ENCODE measurements around the gene AP5S1.

Gene AP5S1

GRCh38 chr20:3812975-3813847, 7.1 kb upstream of the AP5S1 start:
- H3K9ac ChIP-seq (ENCODE audit: low read depth, low read length) = no peak overlapping the region

GRCh38 chr20:3813848-3814581, 6.3 kb upstream of the AP5S1 start:
- H3K9me3 ChIP-seq (ENCODE audit: control insufficient read depth, insufficient read depth, low read length) = no peaks in the 10 kb centered on the region
- no peaks in the 10 kb centered on the region for H3K36me3 ChIP-seq (ENCODE audit: insufficient read depth, low read length)
- no peak overlapping the region for H3K9ac ChIP-seq (ENCODE audit: low read depth, low read length)
- peaks cover 15% of the 10 kb centered on the region for H3K4me1 ChIP-seq (ENCODE audit: insufficient read depth, low read length)

More at GRCh38 chr20:3812975-3813847, 7.1 kb upstream of the AP5S1 start:
- no peaks in the 10 kb centered on the region for H3K9me3 ChIP-seq (ENCODE audit: control insufficient read depth, insufficient read depth, low read length)
- peaks cover 18% of the 10 kb centered on the region for H3K4me1 ChIP-seq (ENCODE audit: insufficient read depth, low read length)
- no peaks in the 10 kb centered on the region for H3K36me3 ChIP-seq (ENCODE audit: insufficient read depth, low read length)

- H3K36me3 ChIP-seq (ENCODE audit: insufficient read depth, low read length) = no peaks in the 10 kb centered on the region
- no peaks in the 10 kb centered on the region for H3K9me3 ChIP-seq (ENCODE audit: control insufficient read depth, insufficient read depth, low read length)
- H3K4me1 ChIP-seq (ENCODE audit: insufficient read depth, low read length) = peaks cover 20% of the 10 kb centered on the region
- H3K9ac ChIP-seq (ENCODE audit: low read depth, low read length) = no peak overlapping the region
Measured at GRCh38 chr20:3814928-3815495, 5.3 kb upstream of the AP5S1 start.

- Histone ChIP-seq H3K9me3 (ENCODE audit: control insufficient read depth, insufficient read depth, low read length) (no peaks in the 10 kb centered on the region), H3K9ac (ENCODE audit: low read depth, low read length) (no peak overlapping the region), H3K4me1 (ENCODE audit: insufficient read depth, low read length) (peaks cover 20% of the 10 kb centered on the region)
Measured at GRCh38 chr20:3815703-3816315, 4.5 kb upstream of the AP5S1 start.

GRCh38 chr20:3818155-3819151, 1.9 kb upstream of the AP5S1 start:
- Histone ChIP-seq H3K4me1 (ENCODE audit: insufficient read depth, low read length) (peaks cover 14% of the 10 kb centered on the region), H3K9me3 (ENCODE audit: control insufficient read depth, insufficient read depth, low read length) (no peaks in the 10 kb centered on the region), H3K9ac (ENCODE audit: low read depth, low read length) (no peak overlapping the region), H3K36me3 (ENCODE audit: insufficient read depth, low read length) (no peaks in the 10 kb centered on the region)

More at GRCh38 chr20:3815703-3816315, 4.5 kb upstream of the AP5S1 start:
- no peaks in the 10 kb centered on the region for H3K36me3 ChIP-seq (ENCODE audit: insufficient read depth, low read length)

GRCh38 chr20:3819411-3820047, 818 bp upstream of the AP5S1 start:
- no peaks in the 10 kb centered on the region for H3K36me3 ChIP-seq (ENCODE audit: insufficient read depth, low read length)
- H3K9ac ChIP-seq (ENCODE audit: low read depth, low read length) = peak overlapping the region; percentile 83
- peaks cover 14% of the 10 kb centered on the region for H3K4me1 ChIP-seq (ENCODE audit: insufficient read depth, low read length)
- H3K9me3 ChIP-seq (ENCODE audit: control insufficient read depth, insufficient read depth, low read length) = no peaks in the 10 kb centered on the region

- H3K9me3 ChIP-seq (ENCODE audit: control insufficient read depth, insufficient read depth, low read length) = no peaks in the 10 kb centered on the region
- peak overlapping the region; percentile 83 for H3K9ac ChIP-seq (ENCODE audit: low read depth, low read length)
- H3K4me1 ChIP-seq (ENCODE audit: insufficient read depth, low read length) = peaks cover 10% of the 10 kb centered on the region
- H3K36me3 ChIP-seq (ENCODE audit: insufficient read depth, low read length) = no peaks in the 10 kb centered on the region
Measured at GRCh38 chr20:3820901-3821727, 767 bp downstream of the AP5S1 start.

- Histone ChIP-seq H3K4me1 (ENCODE audit: insufficient read depth, low read length) (peaks cover 5% of the 10 kb centered on the region), H3K36me3 (ENCODE audit: insufficient read depth, low read length) (no peaks in the 10 kb centered on the region), H3K9ac (ENCODE audit: low read depth, low read length) (no peak overlapping the region), H3K9me3 (ENCODE audit: control insufficient read depth, insufficient read depth, low read length) (no peaks in the 10 kb centered on the region)
Measured at GRCh38 chr20:3821996-3822395, 1.6 kb downstream of the AP5S1 start.

GRCh38 chr20:3823881-3824280, 3.5 kb downstream of the AP5S1 start:
- H3K36me3 ChIP-seq (ENCODE audit: insufficient read depth, low read length) = no peaks in the 10 kb centered on the region

GRCh38 chr20:3825526-3825925, 5.2 kb downstream of the AP5S1 start:
- no peak overlapping the region for H3K9ac ChIP-seq (ENCODE audit: low read depth, low read length)
- H3K36me3 ChIP-seq (ENCODE audit: insufficient read depth, low read length) = no peaks in the 10 kb centered on the region
- no peaks in the 10 kb centered on the region; the same call in 1 of the 2 replicates for H3K4me1 ChIP-seq (ENCODE audit: insufficient read depth, low read length)
- no peaks in the 10 kb centered on the region for H3K9me3 ChIP-seq (ENCODE audit: control insufficient read depth, insufficient read depth, low read length)

More at GRCh38 chr20:3823881-3824280, 3.5 kb downstream of the AP5S1 start:
- H3K4me1 ChIP-seq (ENCODE audit: insufficient read depth, low read length) = peaks cover 5% of the 10 kb centered on the region
- no peak overlapping the region for H3K9ac ChIP-seq (ENCODE audit: low read depth, low read length)
- H3K9me3 ChIP-seq (ENCODE audit: control insufficient read depth, insufficient read depth, low read length) = no peaks in the 10 kb centered on the region

GRCh38 chr20:3826420-3826819, 6.1 kb downstream of the AP5S1 start:
- no peaks in the 10 kb centered on the region for H3K9me3 ChIP-seq (ENCODE audit: control insufficient read depth, insufficient read depth, low read length)
- no peak overlapping the region for H3K9ac ChIP-seq (ENCODE audit: low read depth, low read length)
- no peaks in the 10 kb centered on the region; the same call in 1 of the 2 replicates for H3K4me1 ChIP-seq (ENCODE audit: insufficient read depth, low read length)
- no peaks in the 10 kb centered on the region for H3K36me3 ChIP-seq (ENCODE audit: insufficient read depth, low read length)

GRCh38 chr20:3828798-3829197, 8.5 kb downstream of the AP5S1 start:
- Histone ChIP-seq H3K4me1 (ENCODE audit: insufficient read depth, low read length) (no peaks in the 10 kb centered on the region; the same call in 1 of the 2 replicates), H3K36me3 (ENCODE audit: insufficient read depth, low read length) (no peaks in the 10 kb centered on the region), H3K9me3 (ENCODE audit: control insufficient read depth, insufficient read depth, low read length) (no peaks in the 10 kb centered on the region), H3K9ac (ENCODE audit: low read depth, low read length) (no peak overlapping the region)
